PC-9 (cell line): ENCODE results near the gene SPESP1.

Source experiments
- EZH2 ChIP-seq: fragments of 200-600 bp; sonication (generic); IDR thresholded peaks from 2 replicates; pipeline ENCODE4 v1.8.0; 2017; ENCODE audit warnings: antibody characterized with exemption, low read depth
- TF ChIP-seq, protein P1 (sequence below): fragments of 200-600 bp; sonication (generic); conservative IDR thresholded peaks from 2 replicates; pipeline ENCODE4 v1.6.1; 2017; ENCODE audit warnings: mixed run types, antibody characterized with exemption, mild to moderate bottlenecking, moderate library complexity

- TF ChIP-seq, protein P1, sequence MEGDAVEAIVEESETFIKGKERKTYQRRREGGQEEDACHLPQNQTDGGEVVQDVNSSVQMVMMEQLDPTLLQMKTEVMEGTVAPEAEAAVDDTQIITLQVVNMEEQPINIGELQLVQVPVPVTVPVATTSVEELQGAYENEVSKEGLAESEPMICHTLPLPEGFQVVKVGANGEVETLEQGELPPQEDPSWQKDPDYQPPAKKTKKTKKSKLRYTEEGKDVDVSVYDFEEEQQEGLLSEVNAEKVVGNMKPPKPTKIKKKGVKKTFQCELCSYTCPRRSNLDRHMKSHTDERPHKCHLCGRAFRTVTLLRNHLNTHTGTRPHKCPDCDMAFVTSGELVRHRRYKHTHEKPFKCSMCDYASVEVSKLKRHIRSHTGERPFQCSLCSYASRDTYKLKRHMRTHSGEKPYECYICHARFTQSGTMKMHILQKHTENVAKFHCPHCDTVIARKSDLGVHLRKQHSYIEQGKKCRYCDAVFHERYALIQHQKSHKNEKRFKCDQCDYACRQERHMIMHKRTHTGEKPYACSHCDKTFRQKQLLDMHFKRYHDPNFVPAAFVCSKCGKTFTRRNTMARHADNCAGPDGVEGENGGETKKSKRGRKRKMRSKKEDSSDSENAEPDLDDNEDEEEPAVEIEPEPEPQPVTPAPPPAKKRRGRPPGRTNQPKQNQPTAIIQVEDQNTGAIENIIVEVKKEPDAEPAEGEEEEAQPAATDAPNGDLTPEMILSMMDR, result no peak
- TF ChIP-seq EZH2, result no peak
Observed at GRCh38 chr15:68958597-68958996, 28.3 kb downstream of the SPESP1 start.
